HG03064 (cell line): ENCODE measurements around the gene FBXO44.
"Not testable (repeated sequence)": the region's sequence is repeated elsewhere in the genome, so short reads cannot be mapped to it uniquely, and the experiment has no call there.

Experiments used
- ATAC-seq: cut with Tn5 transposase; IDR thresholded peaks from one replicate; pipeline ENCODE4 v1.9.1; 2021; ENCODE audit warnings: low read depth; ENCODE audit not compliant: unreplicated experiment

FBXO44 gene

GRCh38 chr1:11654137-11654938 lies at the start of gene FBXO44, which contains the start of gene FBXO2:
FBXO44 (plus strand) TSS chr1:11654877; CDS start chr1:11655836, 959 bp downstream.
FBXO2 (minus strand) TSS chr1:11654429; CDS start chr1:11654340, 89 bp downstream.
- peak; percentile 54 for ATAC-seq

- ATAC-seq = no peak
Observed at GRCh38 chr1:11606775-11607174, 47.9 kb upstream of the FBXO44 start.

- not testable (repeated sequence) for ATAC-seq
Observed at GRCh38 chr1:11608596-11609130, 46.0 kb upstream of the FBXO44 start.

- not testable (repeated sequence) for ATAC-seq
Observed at GRCh38 chr1:11609378-11609777, 45.3 kb upstream of the FBXO44 start.

GRCh38 chr1:11610629-11611180 lies 44.0 kb upstream of the FBXO44 start:
- no peak for ATAC-seq

GRCh38 chr1:11611638-11612327 lies 42.9 kb upstream of the FBXO44 start:
- no peak for ATAC-seq

- ATAC-seq = no peak
Observed at GRCh38 chr1:11613347-11613746, 41.3 kb upstream of the FBXO44 start.

- ATAC-seq = no peak
Observed at GRCh38 chr1:11615090-11615489, 39.6 kb upstream of the FBXO44 start.

GRCh38 chr1:11616766-11617165 lies 37.9 kb upstream of the FBXO44 start:
- ATAC-seq = no peak

- ATAC-seq = no peak
Observed at GRCh38 chr1:11617314-11617713, 37.4 kb upstream of the FBXO44 start.

- no peak for ATAC-seq
Observed at GRCh38 chr1:11617741-11618140, 36.9 kb upstream of the FBXO44 start.

- ATAC-seq = no peak
Observed at GRCh38 chr1:11620405-11620804, 34.3 kb upstream of the FBXO44 start.

- ATAC-seq = no peak
Observed at GRCh38 chr1:11620924-11621323, 33.8 kb upstream of the FBXO44 start.

GRCh38 chr1:11622398-11622797 lies 32.3 kb upstream of the FBXO44 start:
- ATAC-seq = no peak

GRCh38 chr1:11623702-11624101 lies 31.0 kb upstream of the FBXO44 start:
- ATAC-seq = no peak

- ATAC-seq = no peak
Observed at GRCh38 chr1:11626551-11626950, 28.1 kb upstream of the FBXO44 start.

GRCh38 chr1:11628767-11629166 lies 25.9 kb upstream of the FBXO44 start:
- ATAC-seq = no peak

GRCh38 chr1:11629184-11630016 lies 25.3 kb upstream of the FBXO44 start:
- ATAC-seq = no peak

GRCh38 chr1:11634365-11635192 lies 20.1 kb upstream of the FBXO44 start:
- no peak for ATAC-seq
